Measurements from ENCODE around the gene PIGBOS1.

DNA sequence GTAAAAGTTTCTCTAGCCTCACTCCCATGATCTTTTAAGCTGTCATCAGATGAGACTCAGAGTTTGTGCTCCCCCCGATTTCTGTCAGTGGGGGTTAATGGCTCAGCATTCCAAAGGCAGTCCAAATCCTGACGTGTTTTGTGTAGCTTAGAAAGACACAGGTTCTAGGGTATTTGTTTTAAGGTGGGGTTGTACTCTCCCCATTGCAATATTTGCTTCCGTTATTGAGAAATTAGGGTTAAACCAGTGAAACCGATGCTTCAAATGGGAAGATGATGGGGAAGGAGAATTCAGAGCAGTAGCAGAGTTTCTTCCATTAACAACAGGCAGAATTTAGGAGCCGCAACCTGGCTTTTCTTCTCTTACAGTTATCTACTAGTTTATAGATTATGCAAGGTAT, 3.5 kb upstream of the PIGBOS1 start:
- no peak for TF ChIP-seq EZH2 (IDR thresholded peaks at IDR 0.05; ENCODE audit: borderline replicate concordance, low read depth, low read length, severe bottlenecking)
- no peak for TF ChIP-seq POLR2A (IDR thresholded peaks at IDR 0.05; ENCODE audit: low read depth, low read length)
- TF ChIP-seq, protein P1, sequence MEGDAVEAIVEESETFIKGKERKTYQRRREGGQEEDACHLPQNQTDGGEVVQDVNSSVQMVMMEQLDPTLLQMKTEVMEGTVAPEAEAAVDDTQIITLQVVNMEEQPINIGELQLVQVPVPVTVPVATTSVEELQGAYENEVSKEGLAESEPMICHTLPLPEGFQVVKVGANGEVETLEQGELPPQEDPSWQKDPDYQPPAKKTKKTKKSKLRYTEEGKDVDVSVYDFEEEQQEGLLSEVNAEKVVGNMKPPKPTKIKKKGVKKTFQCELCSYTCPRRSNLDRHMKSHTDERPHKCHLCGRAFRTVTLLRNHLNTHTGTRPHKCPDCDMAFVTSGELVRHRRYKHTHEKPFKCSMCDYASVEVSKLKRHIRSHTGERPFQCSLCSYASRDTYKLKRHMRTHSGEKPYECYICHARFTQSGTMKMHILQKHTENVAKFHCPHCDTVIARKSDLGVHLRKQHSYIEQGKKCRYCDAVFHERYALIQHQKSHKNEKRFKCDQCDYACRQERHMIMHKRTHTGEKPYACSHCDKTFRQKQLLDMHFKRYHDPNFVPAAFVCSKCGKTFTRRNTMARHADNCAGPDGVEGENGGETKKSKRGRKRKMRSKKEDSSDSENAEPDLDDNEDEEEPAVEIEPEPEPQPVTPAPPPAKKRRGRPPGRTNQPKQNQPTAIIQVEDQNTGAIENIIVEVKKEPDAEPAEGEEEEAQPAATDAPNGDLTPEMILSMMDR (IDR thresholded peaks at IDR 0.05; ENCODE audit: extremely low read depth in 1 of 2, insufficient read depth in 1 of 2, low read depth in 1 of 2, low read length in 2 of 2): no peak
